ENCODE measurements around the gene TEDC1. TPM values are rescaled to one million over a fixed set of nuclear protein-coding genes. Genes with fewer than 3 reads are reported as not detected.

Gene TEDC1
- total RNA-seq, 2 donors from 2014 or later, result 1.6 to 12.2 TPM

- no peak for TF ChIP-seq POLR2A (IDR thresholded peaks at IDR 0.05)
- TF ChIP-seq CTCF (IDR thresholded peaks at IDR 0.05), result peak in 2 of 7 experiments; percentile 18 to 32
- Histone ChIP-seq H3K9me3 (no peaks in the 10 kb centered on the region), H3K27me3 (no peaks in the 10 kb centered on the region), H3K27ac (peak overlapping the region; percentile 16 to 81 (median 76)), H3K36me3 (replicated peaks in 1 of 2; ENCODE audit: insufficient read depth in 1 of 2, low read depth in 2 of 2) (no peaks in the 10 kb centered on the region), H3K4me1 (peaks cover 64% of the 10 kb centered on the region), H3K4me3 (no peak overlapping the region)
- peak in 3 of 4 donors; percentile 60 to 74 (median 65) for DNase-seq
- 43 to 67% methylated on average over 3 to 12 of the region's 12 CpGs for WGBS, 2 donors
- intact Hi-C loops (cut with DNase I), result no loop called here
- ATAC-seq, result peak; percentile 8
Observed at GRCh38 chr14:105472486-105472991, 18.5 kb upstream of the TEDC1 start.

GRCh38 chr14:105473033-105473676, 17.9 kb upstream of the TEDC1 start:
- Histone ChIP-seq H3K9me3 (no peaks in the 10 kb centered on the region), H3K4me1 (peaks cover 67% of the 10 kb centered on the region), H3K27ac (peak overlapping the region; percentile 34 to 81 (median 76)), H3K4me3 (no peak overlapping the region), H3K27me3 (peaks cover 0 to 4% of the 10 kb centered on the region in 2 donors), H3K36me3 (replicated peaks in 1 of 2; ENCODE audit: insufficient read depth in 1 of 2, low read depth in 2 of 2) (no peaks in the 10 kb centered on the region)
- ATAC-seq (no peak), DNase-seq (peak in 2 of 4 donors; percentile 40 to 54)
- TF ChIP-seq CTCF (IDR thresholded peaks at IDR 0.05) (no peak), POLR2A (IDR thresholded peaks at IDR 0.05) (no peak)
- intact Hi-C loops (cut with DNase I), result no loop called here
- WGBS, 2 donors, result 35% methylated on average over 7 of the region's 7 CpGs; no CpG with 5 or more reads in 1 of the 2 donors

GRCh38 chr14:105473677-105474482, 17.2 kb upstream of the TEDC1 start:
- H3K4me1 ChIP-seq, result peaks cover 65% of the 10 kb centered on the region
- intact Hi-C loops (cut with DNase I), result no loop called here
- H3K27me3 ChIP-seq, result peaks cover 0 to 10% of the 10 kb centered on the region in 2 donors
- no peaks in the 10 kb centered on the region for H3K9me3 ChIP-seq
- ATAC-seq (peak; percentile 65), DNase-seq (peak; percentile 88 to 92 (median 90))
- H3K4me3 ChIP-seq, result peak overlapping the region; percentile 25 to 38
- no peaks in the 10 kb centered on the region for H3K36me3 ChIP-seq (replicated peaks in 1 of 2; ENCODE audit: insufficient read depth in 1 of 2, low read depth in 2 of 2)
- TF ChIP-seq CTCF (IDR thresholded peaks at IDR 0.05), result no peak
- TF ChIP-seq POLR2A (IDR thresholded peaks at IDR 0.05), result peak in 2 of 3 donors; percentile 12 to 20
- WGBS, 2 donors, result 4% methylated on average over 53 of the region's 60 CpGs; no CpG with 5 or more reads in 1 of the 2 donors
- peak overlapping the region; percentile 34 to 81 (median 76) for H3K27ac ChIP-seq

DNA sequence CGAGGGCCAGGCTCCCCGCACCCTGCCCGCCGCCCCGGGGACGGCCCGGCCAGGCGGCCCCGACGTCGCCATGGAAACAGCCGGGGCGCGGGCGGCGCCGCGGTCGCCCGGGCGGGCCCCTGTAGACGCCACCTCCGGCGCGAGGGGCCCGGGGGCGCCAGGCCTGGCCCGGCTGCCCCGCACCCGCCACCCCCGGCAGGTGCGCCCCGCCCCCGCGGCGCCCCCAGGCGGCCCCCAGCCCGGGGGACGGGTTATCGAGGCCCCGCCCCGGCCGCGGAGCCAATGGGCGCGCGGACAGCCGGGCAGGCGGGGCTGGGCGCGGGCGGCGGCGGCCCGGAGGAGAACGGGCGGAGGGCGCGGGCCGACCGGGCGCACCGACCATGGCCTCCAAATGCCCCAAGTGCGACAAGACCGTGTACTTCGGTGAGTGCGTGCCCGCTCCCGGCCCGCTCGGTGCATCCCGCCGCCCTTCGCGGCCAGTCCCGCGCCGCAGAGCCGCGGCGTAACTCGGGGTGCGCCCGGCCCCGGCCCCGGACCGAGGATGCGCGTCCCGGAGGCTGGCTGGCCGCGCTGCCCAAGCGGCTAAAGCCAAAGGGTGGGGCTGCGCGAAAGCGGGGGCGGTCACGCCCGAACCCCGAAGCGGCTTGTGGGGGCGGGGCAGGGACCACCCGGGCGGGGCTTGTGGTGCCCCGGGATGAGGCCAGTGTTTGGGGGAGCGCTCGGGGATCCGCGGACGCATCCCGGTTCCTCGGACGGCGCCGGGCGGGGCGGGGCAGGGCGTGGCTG, 16.4 kb upstream of the TEDC1 start, which contains the start of gene CRIP2:
Gene CRIP2 (plus strand): TSS at position 339 of the 786 bp plus-strand sequence. CDS start 42 bp downstream, at position 381.
- intact Hi-C loops (cut with DNase I), result no loop called here
- WGBS, 2 donors, result 0 to 1% methylated on average over 2 to 89 of the region's 118 CpGs
- H3K4me3 ChIP-seq, result peak within 1 kb of the TSS; percentile 38 to 56
- TF ChIP-seq POLR2A (IDR thresholded peaks at IDR 0.05), result peak in 1 of 3 donors; percentile 12
- TF ChIP-seq CTCF (IDR thresholded peaks at IDR 0.05), result no peak
- H3K27me3 ChIP-seq, result peaks cover 0 to 15% of the 10 kb centered on the region in 2 donors
- no peaks in the 10 kb centered on the region for H3K36me3 ChIP-seq (replicated peaks in 1 of 2; ENCODE audit: insufficient read depth in 1 of 2, low read depth in 2 of 2)
- H3K27ac ChIP-seq, result peak within 1 kb of the TSS; percentile 53 to 87 (median 80)
- DNase-seq (peak in 1 of 4 donors; percentile 63), ATAC-seq (peak; percentile 55)
- peaks cover 61% of the 10 kb centered on the region for H3K4me1 ChIP-seq
- H3K9me3 ChIP-seq, result no peaks in the 10 kb centered on the region

Measured in body of pancreas (tissue), 4 donors.